NCI-H1105 treated with DMSO at 0.1 percent for 48 hours (cell line): ENCODE data around the gene SLC25A26.

Experiments
- DNase-seq: peaks from one replicate; lab custom pipeline; 2025; lab: John Stamatoyannopoulos, UW

SLC25A26 gene

GRCh38 chr3:66326340-66326739 lies 105.5 kb downstream of the SLC25A26 start:
- DNase-seq, result no peak

DNA sequence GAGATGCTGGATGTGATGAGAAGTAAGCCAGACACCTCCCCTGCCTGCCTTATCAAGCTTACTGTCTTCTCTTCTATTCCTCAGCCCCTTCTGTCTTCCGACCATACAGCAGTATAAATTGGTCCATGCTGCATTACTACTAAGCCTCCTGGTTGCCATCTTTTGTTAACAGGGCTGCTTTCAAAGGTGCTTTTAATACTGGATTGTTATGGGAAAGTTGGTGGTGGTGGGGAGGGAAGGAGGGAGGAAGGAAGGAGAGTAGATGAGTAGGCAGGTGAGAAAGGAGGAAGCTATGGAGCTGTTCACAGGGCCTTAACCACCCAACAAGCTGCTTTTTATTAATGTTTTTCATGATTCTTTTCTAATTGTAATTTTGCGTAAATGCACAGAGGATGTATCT lies 114.9 kb downstream of the SLC25A26 start:
- DNase-seq, result no peak

DNA sequence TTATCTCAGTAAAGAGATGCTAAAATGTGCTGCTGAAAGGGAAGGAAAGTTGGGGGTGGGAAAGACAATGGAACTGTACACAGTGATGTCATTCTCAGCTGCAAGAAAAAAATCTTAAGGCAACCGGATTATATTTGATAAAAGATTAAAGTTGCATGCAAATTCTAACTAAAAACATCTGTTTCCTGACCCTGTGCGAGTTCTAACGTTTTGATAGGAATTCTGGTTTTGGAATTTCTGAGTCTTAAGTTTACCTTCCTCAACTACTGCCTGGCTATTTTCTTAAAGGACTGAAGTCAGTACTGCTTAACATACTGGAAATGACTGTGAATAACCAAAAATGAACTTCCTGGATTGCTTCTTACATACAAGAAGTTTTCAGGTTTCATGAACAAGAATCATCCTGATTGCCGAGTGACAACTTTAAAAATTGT lies 115.5 kb downstream of the SLC25A26 start:
- no peak for DNase-seq

- no peak for DNase-seq
Measured at GRCh38 chr3:66338927-66339326, 118.1 kb downstream of the SLC25A26 start.

DNA sequence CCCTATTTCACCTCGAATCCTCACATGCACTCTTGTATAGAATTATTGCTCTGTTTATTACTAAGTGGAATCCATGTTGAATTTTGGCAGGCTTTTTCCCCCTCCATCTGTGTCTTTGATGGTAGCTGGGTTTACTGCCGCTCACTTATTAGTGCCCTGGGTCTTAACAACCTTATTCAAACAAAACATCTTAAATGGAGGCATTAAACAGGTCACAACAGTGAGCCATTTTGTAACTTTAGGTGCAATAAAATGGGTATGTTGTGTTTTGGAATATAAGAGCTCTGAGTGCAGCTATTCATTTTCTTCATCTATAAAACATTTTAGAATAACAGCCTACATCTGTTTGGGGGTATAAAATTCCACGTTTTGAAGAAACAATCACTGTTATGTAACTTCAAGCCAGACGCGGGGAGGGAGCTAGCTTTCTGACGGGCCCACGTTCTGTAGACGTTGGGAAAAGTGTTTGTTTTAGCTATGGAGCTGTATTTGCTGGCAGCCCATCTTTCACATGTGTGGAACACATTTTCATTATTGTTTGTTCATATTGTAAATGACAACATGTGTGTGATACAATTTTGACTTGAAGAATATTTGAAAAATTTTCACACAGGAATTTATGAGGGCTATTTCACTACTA lies 122.0 kb downstream of the SLC25A26 start:
- DNase-seq, result no peak

GRCh38 chr3:66344391-66344811 lies 123.6 kb downstream of the SLC25A26 start:
- no peak for DNase-seq

DNA sequence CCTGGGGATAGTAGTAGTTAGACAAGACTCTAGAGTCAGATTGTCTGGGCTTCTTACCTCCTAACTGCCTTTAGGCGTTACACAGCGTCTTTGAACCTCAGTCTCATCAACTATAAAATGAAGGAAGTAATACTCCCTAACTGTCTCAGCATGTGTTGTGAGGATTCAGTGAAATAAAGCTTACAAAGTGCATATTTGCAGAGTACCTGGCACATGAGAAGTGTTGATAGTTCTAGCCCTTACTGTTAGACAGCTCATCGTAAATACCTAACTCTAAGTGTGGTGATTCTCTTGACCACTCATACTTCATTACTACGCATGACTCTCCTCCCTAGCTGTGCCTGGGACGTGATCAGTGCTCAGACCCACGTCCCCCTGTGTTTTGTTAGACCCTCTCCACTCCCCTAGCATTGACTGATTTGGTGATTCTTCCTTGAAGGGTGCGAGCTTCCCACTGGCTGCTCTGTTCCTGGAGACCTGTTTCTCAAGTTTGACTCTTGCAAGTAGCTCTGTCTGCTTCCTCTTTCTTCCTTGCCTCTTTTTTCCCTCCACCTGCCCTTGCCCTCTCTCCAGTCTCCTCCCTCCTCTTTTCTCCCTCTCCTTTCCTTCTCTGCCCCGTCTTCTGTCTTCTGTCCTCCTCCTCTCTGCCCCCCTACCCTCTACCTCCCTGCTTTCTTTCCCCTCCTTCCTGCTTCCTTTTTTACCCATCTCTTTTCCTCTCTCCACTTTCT lies 124.2 kb downstream of the SLC25A26 start:
- DNase-seq, result no peak

- no peak for DNase-seq
Measured at GRCh38 chr3:66348704-66349103, 127.9 kb downstream of the SLC25A26 start.

DNA sequence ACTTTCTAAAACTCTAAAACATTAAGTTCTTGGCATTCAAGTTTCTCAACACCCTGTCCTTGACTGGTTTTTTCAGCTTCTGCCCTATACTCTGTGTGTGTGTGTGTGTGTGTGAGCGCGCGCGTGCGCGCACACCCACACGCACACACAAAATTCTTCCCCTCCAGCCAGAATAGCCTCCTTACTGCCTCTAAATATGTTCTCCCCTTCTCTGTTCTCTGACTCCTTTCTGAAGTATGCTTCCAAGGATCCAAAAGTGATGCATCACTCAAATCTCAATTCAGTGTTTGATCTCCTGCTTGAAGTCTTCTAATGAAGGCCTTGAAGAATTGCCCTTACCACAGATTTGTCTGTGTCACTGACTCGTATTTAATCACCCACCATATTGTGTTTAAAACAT lies 129.8 kb downstream of the SLC25A26 start:
- DNase-seq, result no peak

GRCh38 chr3:66353039-66353438 lies 132.2 kb downstream of the SLC25A26 start:
- no peak for DNase-seq

GRCh38 chr3:66353530-66353929 lies 132.7 kb downstream of the SLC25A26 start:
- DNase-seq, result no peak

DNA sequence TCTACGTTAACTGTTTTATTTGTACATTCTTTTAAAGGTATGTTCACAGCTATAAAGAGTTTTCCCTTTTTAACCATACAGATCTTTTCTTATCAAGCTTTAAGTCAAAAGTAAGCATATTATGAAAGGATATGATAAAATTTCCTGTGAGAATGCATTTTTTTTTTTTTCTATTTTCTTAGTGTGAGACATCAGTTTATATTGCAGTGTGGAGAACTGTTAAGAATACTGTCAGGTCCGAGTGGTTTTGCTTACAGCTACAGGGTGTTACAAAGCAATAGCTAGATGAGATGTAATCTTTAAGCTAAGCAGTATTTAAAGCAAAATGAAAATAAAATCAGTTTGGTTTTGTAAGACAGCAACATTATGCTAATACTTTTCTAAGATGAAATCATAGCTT lies 133.2 kb downstream of the SLC25A26 start:
- no peak for DNase-seq

DNA sequence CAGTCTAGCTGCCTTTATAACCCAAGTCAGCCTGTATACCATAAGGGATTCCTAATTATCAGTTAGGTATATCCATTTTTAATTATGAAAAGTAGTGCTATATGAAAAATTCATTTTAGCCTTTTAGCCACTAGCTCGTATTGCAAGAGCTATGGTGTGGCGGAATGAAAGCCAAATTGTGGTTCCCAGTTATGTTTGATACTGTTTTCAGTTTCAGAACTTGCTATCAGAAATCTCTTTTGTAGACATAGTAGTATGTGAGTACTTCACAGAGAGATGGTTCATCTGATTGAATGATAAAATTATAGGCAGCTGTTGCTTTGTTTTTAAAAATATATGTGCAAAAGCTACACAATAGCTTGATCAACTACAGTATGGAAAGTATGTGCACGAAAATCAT lies 134.6 kb downstream of the SLC25A26 start:
- no peak for DNase-seq

DNA sequence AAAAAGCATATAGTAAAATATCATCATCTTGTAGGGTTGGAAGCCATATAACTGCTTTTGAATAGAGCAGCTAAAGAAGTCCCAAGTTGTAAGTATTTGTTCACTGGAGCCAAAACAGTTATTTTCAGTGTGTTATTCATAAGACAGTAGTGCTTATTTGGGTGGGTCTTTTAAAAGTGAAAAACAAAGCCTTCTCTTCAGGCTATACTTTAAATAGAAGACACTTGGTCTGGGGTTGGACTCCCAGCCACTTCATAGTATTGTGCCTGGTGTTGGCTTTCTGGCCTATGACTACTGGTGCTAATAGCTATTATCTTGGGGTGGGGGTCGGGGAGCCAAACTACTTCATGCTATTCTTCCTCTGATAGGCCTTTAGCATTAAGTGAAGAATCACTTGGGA lies 135.2 kb downstream of the SLC25A26 start:
- no peak for DNase-seq

GRCh38 chr3:66361356-66361755 lies 140.6 kb downstream of the SLC25A26 start:
- DNase-seq, result no peak

DNA sequence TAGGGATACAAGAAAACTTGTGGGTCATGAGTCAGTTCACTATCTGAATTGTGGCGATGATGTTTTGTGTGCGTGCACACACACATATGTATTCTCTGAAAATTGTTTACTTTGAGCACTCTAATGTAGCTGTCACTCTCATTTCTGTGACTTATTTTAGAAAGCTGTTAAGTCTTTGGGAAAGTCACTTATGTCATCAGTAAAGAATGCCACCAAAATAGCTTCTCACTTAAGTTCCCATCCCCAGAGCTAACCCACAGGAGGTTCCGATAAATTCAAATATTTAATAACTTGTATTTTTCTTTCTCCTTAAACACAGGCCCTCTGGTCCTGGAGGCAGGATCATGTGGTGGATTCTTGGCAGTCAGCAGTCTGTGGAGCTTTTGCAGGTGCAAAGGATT lies 141.7 kb downstream of the SLC25A26 start:
- no peak for DNase-seq

DNA sequence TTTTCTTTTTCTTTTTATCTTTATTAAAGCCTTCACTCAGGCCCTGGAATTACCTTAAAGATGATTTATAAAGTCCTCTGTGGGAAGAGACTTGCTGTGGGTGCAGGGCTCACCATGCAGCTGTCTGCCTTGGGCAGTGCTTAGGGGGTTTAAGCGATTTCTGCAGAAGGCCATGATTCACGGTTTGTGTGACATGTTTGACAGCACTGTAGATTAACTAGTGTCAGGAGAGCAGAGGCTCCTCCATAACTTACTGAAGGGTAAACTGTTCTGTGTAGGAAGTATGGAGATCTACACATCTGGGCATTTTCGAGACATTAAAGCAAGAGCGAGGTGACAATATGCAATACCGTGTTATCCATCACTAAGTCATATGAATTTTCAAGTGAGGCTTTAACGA lies 142.3 kb downstream of the SLC25A26 start:
- DNase-seq, result no peak

DNA sequence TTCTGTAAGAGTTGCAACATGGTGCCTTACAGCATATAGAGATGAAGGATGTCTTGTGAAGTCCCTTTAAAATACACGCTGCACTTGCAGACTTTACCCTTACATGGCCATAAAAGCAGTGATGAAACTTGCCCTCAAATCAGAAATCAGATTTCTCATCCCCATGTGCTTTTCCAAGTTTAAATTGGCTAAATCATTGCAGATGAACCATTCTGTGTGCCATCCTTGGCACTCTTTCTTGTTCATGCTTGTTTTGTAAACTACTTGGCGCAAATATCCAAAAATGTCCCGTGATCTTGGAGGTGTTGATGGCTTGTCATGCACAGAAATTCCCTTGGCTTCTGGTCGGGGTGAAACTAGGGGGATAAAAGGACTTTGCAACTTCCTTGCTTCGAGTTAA lies 144.3 kb downstream of the SLC25A26 start:
- DNase-seq, result no peak

GRCh38 chr3:66366747-66367146 lies 145.9 kb downstream of the SLC25A26 start:
- no peak for DNase-seq

DNA sequence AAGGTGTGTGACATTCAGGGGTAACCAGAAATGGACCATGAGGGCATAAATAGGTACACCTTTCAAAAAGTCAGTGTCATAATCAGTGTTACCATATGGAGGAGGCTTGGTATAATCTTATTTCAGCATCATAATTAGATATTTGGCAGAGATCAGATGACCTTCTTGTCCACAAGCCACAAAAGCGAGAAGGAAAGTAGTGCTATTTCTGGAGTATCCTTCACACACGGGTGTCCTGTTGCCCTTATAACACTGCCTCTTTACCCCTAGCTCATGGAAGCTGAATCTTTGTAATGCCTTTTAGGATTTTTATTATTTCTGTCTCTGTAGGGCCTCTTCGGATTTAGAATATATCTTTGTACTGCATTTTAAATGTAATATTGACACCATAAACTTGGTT lies 147.2 kb downstream of the SLC25A26 start:
- DNase-seq, result no peak

DNA sequence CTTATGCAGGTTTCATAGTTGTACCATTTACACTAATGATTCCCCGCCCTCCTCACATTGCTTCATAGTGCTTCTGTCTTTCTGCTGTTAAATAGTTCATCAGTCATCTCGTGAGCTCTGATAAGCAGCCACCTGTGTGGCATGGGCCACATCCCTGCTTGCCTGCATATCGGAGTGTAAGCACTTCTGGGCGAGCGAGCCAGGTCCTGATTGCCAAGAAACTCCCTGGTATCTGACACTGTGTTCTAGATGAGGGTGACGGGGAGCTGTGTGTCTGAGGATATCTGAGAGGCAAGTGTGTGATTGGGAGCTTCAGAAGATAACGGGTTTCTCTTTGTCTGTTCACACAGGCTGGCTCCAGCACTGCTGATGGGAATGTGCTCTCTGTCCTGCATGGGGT lies 149.4 kb downstream of the SLC25A26 start:
- DNase-seq, result no peak

DNA sequence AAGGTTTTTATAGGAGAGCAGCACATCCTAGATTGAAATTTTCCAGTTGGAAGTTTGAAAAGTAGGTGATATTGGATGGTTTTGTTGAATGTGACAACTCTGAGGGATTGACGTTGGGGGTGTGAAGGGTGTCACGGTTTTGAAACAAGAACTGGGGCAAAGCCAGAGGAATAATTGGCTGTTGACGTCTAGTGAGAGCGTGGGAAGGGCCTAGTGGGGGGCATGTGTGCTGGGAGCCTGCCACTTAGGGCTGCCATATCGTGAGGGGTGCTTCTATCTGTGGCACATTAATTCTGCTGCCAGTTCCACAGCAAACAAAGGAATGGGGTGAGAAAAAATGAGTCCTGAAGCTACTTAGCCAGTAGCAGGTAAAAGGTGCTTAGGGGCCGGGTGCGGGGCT lies 150.6 kb downstream of the SLC25A26 start:
- no peak for DNase-seq

- DNase-seq, result peak; percentile 23
Measured at GRCh38 chr3:66372681-66373350, 152.0 kb downstream of the SLC25A26 start.
